HepG2 (cell line): Measurements from ENCODE around the gene PDLIM5. TPM values are rescaled to one million over a fixed set of nuclear protein-coding genes. Genes with fewer than 3 reads are reported as not detected.

ENCODE experiments used
- BCL6 ChIP-seq: IDR thresholded peaks from 2 replicates; pipeline ENCODE4 v1.6.1; 2016; ENCODE audit warnings: missing genetic modification reagents, missing compliant biosample characterization
- FOXP1 ChIP-seq, 2 experiments: fragments of 450-650 bp in 1 of 2; IDR thresholded peaks; 2 replicates each; pipeline ENCODE4 v1.6.1; 2017 to 2018; ENCODE audit warnings: antibody characterized with exemption in 1 of 2
- HMG20B ChIP-seq: conservative IDR thresholded peaks from 2 replicates; pipeline ENCODE4 v1.6.1; 2016; ENCODE audit warnings: missing genetic modification reagents, missing compliant biosample characterization
- ISL2 ChIP-seq: sonication (generic); formaldehyde crosslinking; IDR thresholded peaks from 2 replicates; pipeline ENCODE4 v1.5.0; 2020; ENCODE audit warnings: missing genetic modification reagents
- MTERF4 ChIP-seq: sonication (generic); formaldehyde crosslinking; IDR thresholded peaks from 2 replicates; pipeline ENCODE4 v1.8.0; 2023; ENCODE audit warnings: mild to moderate bottlenecking, missing genetic modification reagents
- NCOR1 ChIP-seq: fragments of 200-600 bp; sonication (generic); IDR thresholded peaks from 2 replicates; pipeline ENCODE4 v1.7.0; 2017; ENCODE audit warnings: antibody characterized with exemption, low read length, borderline replicate concordance
- PAX8 ChIP-seq: sonication (generic); formaldehyde crosslinking; IDR thresholded peaks from 2 replicates; pipeline ENCODE4 v1.8.0; 2022; ENCODE audit warnings: mild to moderate bottlenecking, missing genetic modification reagents, borderline replicate concordance
- RBM22 ChIP-seq: fragments of 200-400 bp; formaldehyde crosslinking; optimal IDR thresholded peaks from 2 replicates; pipeline ENCODE3; 2017; ENCODE audit warnings: mild to moderate bottlenecking, low read length, moderate library complexity
- THYN1 ChIP-seq: sonication (generic); formaldehyde crosslinking; IDR thresholded peaks from 2 replicates; pipeline ENCODE4 v1.8.1; 2023; ENCODE audit warnings: low read depth, mild to moderate bottlenecking, moderate library complexity, missing genetic modification reagents, borderline replicate concordance
- ZFX ChIP-seq: sonication (generic); formaldehyde crosslinking; IDR thresholded peaks from 2 replicates; pipeline ENCODE4 v1.4.0; 2020; ENCODE audit warnings: mild to moderate bottlenecking, low read depth, missing genetic modification reagents, moderate library complexity
- ZHX1 ChIP-seq: sonication (generic); formaldehyde crosslinking; IDR thresholded peaks from 2 replicates; pipeline ENCODE4 v1.8.1; 2022; ENCODE audit warnings: low read depth, mild to moderate bottlenecking, missing genetic modification reagents
- ZNF510 ChIP-seq: sonication (generic); formaldehyde crosslinking; IDR thresholded peaks from 2 replicates; pipeline ENCODE4 v1.4.0; 2020; ENCODE audit warnings: low read depth, mild to moderate bottlenecking, missing genetic modification reagents
- ZNF775 ChIP-seq: sonication (generic); formaldehyde crosslinking; IDR thresholded peaks from 2 replicates; pipeline ENCODE4 v1.4.0; 2020; ENCODE audit warnings: missing genetic modification reagents, mild to moderate bottlenecking, moderate library complexity, borderline replicate concordance
- polyA plus RNA-seq, 8 experiments: library from polyadenylated mRNA; depleted of rRNA in 3 of 8; stranded (reverse) in 7 of 8; unstranded in 1 of 8; fragments of >200 nt; fragmentation: Illumina TruSeq in 4 of 8; extraction: Trizol in 4 of 8; gene quantifications; 2 replicates each; pipeline versions ENCODE4 v1.2.1 to v1.2.3, GENCODE V29; 2011 to 2016; ENCODE audit warnings: low read depth in 4 of 8, missing spikeins in 1 of 8, mixed read lengths in 1 of 8; ENCODE audit not compliant: insufficient read depth in 1 of 8
- total RNA-seq, 5 experiments: library from RNA; depleted of rRNA; stranded (reverse); fragments of >200 nt; fragmentation: Illumina TruSeq; extraction: Trizol; gene quantifications; 2 replicates each; pipeline ENCODE4 v1.2.3, GENCODE V29; 2016; ENCODE audit warnings: low read depth in 1 of 5
- TF ChIP-seq, protein P1 (sequence below): IDR thresholded peaks from 2 replicates; pipeline ENCODE4 v1.6.1; 2016; ENCODE audit warnings: low read depth
- TF ChIP-seq, protein P2 (sequence below): sonication (generic); formaldehyde crosslinking; IDR thresholded peaks from 2 replicates; pipeline ENCODE4 v1.5.0; 2020; ENCODE audit warnings: missing genetic modification reagents

PDLIM5 gene
- total and polyA plus RNA-seq, 2 of the 13 experiments (the other 11 are each of a cell fraction or from before 2014, with no cell fraction given) = 52.8 to 119 TPM

DNA sequence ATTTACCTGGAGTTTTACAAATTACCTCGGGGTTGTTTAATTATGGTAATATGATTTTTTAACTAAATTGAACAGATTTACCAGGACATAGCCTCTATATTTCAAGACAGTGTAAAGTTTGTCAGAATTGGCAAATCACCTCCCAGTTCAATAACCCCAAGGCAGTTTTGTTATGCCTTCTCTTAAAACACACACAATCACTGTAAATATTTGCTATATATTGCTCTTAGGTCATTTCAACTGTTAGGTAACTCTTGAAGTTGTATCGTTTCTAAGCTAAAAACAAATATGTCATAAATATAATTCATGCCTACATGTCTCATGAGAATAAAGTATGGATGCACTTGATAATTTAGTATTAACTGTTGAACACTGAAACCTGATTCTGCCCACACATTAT is 24.1 kb downstream of the PDLIM5 start (continued):
- TF ChIP-seq ZHX1 = no peak
- peak; percentile 51; the same call in 1 of the 2 replicates for TF ChIP-seq ISL2 (CRISPR knock-in tag)
- no peak for TF ChIP-seq ZFX (CRISPR knock-in tag)
- TF ChIP-seq BCL6 = peak; percentile 81
- no peak for TF ChIP-seq THYN1 (CRISPR knock-in tag)
- TF ChIP-seq, protein P1, sequence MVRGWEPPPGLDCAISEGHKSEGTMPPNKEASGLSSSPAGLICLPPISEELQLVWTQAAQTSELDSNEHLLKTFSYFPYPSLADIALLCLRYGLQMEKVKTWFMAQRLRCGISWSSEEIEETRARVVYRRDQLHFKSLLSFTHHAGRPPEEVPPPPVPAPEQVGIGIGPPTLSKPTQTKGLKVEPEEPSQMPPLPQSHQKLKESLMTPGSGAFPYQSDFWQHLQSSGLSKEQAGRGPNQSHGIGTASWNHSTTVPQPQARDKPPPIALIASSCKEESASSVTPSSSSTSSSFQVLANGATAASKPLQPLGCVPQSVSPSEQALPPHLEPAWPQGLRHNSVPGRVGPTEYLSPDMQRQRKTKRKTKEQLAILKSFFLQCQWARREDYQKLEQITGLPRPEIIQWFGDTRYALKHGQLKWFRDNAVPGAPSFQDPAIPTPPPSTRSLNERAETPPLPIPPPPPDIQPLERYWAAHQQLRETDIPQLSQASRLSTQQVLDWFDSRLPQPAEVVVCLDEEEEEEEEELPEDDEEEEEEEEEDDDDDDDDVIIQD (CRISPR knock-in tag) = peak; percentile 79; the same call in 1 of the 2 replicates
- no peak for TF ChIP-seq FOXP1 (IDR thresholded peaks at IDR 0.05)
- TF ChIP-seq FOXP1 (CRISPR knock-in tag; IDR thresholded peaks at IDR 0.05) = peak; percentile 86
- no peak for TF ChIP-seq PAX8 (CRISPR knock-in tag)
- TF ChIP-seq MTERF4 (CRISPR knock-in tag) = no peak
- no peak for TF ChIP-seq HMG20B (CRISPR knock-in tag)
- peak; percentile 20; the same call in 1 of the 2 replicates for TF ChIP-seq NCOR1
- no peak for TF ChIP-seq RBM22
- no peak for TF ChIP-seq ZNF775
- TF ChIP-seq, protein P2, sequence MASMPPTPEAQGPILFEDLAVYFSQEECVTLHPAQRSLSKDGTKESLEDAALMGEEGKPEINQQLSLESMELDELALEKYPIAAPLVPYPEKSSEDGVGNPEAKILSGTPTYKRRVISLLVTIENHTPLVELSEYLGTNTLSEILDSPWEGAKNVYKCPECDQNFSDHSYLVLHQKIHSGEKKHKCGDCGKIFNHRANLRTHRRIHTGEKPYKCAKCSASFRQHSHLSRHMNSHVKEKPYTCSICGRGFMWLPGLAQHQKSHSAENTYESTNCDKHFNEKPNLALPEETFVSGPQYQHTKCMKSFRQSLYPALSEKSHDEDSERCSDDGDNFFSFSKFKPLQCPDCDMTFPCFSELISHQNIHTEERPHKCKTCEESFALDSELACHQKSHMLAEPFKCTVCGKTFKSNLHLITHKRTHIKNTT (CRISPR knock-in tag) = no peak
- TF ChIP-seq ZNF510 (CRISPR knock-in tag) = no peak
